GM19099 (cell line): ENCODE results near the gene KCNMA1.

Experiments used
- POLR2A ChIP-seq: IDR thresholded peaks from 3 replicates; pipeline ENCODE4 v1.6.1; 2011; ENCODE audit warnings: low read depth; ENCODE audit not compliant: insufficient read length; ENCODE audit errors: extremely low read depth

Gene KCNMA1

GRCh38 chr10:77641344-77641743 lies 3.7 kb upstream of the KCNMA1 start:
- TF ChIP-seq POLR2A, result no peak

DNA sequence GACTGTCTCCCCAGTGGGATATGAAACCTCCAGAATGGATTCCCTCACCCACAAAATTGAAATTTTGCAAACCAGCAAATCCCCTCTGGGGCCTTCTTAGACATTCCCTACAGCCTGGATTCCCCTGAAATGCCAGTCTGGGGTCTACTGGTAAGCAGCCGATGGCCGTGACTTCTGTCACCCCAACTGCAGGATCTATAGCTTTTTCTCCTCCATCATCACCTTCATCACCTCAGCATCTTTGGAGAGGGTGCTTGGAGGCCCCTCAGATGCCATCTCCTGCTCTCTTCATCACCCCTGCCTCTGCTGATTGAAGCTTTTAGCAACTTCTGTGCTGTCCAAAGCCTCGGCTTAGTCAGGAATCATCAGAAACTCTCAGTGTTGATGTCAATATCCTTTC lies 2.6 kb upstream of the KCNMA1 start:
- TF ChIP-seq POLR2A, result no peak

DNA sequence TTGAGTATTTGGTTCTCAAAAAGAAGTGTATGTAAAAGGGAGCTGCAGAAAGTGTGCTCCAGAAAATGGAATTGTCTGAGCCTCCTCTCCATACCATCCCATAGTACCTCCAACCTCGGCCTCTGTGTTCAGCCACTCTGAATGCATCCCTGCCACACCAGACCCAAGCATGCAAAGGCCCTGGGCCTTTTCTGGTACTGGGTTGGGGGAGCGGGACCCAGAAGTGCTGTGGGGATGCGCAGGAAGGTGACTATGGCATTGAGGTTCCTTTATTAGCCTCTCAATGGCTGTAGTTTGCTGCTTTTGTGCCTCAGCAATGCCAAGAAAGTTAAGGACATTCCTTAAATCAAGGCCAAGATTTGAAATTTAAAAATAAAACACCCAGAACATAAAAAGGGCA lies 2.1 kb upstream of the KCNMA1 start:
- TF ChIP-seq POLR2A, result no peak

DNA sequence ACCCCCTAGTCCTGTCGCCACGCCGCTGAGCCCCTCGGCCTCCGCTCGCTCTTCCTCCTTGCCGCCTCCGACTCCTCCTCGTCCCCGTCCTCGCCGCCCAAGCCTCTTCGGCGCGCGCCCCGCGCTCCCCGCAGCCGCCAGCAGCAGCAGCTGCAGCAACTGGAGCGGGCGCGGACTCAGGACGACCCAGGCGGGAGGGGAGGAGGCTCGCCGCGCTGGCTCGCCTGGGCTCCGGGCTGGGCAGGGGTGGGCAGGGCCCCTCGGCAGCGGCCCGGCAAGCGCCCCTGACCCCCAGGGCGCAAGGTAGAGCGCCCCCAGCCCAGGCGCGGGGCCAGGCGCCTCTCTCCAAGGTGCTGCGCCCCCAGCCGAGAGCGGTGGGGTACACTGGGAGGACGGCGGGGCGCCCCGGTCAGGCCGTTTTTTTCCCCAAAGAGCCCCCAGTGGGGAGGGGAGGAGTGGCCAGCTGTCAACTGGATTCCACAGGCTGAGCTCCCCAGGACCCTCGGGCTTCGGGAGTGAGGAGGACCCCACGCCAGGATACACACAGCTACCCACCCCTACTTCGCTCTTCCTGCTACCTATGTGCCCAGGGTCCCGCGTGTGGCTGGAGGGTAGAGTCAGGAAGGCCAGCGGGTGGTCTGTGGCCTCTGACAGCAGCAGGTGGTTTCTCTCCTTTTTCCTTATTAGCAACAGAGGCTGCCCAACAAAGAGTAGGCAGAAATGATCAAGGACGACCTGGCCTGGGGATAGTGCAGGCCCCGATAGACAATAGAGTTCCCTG lies 903 bp upstream of the KCNMA1 start:
- no peak for TF ChIP-seq POLR2A

GRCh38 chr10:77636967-77637531 lies 559 bp downstream of the KCNMA1 start:
- TF ChIP-seq POLR2A, result no peak

DNA sequence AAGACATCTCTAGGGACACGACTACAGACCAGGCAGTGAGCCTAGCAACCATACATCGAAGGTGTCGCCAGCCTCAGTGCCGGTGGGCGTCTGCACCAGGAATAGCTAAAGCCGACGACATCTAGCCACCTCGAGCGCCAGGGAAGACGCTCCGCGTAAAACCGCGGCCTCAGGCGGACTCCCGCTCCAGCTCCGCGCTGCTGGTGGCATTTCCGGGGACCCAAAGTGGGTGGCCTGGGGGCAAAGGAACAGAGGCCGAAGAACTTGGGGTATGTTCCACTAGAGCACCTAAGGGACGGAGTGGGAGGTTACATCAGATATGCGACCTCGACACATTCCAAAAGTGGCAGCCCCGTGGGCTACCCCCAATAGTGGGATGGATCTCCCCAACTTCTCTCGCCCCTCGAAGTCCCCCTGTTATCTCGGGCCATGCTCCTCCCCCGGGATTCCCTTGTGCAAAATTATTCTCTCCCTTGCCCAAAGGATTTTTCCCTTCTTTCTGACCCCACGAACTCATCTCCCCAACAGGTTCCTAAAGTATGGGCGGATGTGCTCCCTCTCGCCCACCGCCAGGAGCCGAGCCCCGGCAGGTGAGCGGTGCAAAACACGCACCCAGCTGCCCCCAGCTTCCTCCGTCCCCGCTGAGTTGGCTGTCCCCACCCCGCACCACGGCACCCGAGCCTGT lies 1.2 kb downstream of the KCNMA1 start:
- TF ChIP-seq POLR2A, result no peak

- no peak for TF ChIP-seq POLR2A
Measured at GRCh38 chr10:77635402-77636227, 2.0 kb downstream of the KCNMA1 start.

GRCh38 chr10:77634939-77635338 lies 2.7 kb downstream of the KCNMA1 start:
- TF ChIP-seq POLR2A, result no peak

GRCh38 chr10:77633376-77633775 lies 4.2 kb downstream of the KCNMA1 start:
- TF ChIP-seq POLR2A, result no peak

DNA sequence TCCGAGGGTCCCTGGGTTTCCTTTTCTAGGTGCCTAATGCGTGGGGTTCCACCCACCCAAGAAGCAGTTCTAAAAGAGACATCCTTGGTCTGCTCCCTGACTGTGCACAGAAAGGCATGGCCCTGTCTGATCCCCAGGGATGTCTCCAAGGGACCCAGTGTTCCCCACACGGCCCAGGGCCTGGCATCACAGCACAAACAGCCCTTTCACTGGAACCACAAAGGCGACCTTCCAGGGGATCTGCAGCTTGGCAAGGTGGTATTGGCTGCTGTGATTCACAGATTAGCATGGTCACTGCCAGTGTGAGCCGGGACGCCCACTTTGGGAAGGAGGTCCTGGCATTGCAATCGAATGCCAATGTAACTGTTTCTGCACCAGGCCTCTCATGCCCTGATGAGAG lies 6.4 kb downstream of the KCNMA1 start:
- no peak for TF ChIP-seq POLR2A

GRCh38 chr10:77630507-77630848 lies 7.1 kb downstream of the KCNMA1 start:
- TF ChIP-seq POLR2A, result no peak

DNA sequence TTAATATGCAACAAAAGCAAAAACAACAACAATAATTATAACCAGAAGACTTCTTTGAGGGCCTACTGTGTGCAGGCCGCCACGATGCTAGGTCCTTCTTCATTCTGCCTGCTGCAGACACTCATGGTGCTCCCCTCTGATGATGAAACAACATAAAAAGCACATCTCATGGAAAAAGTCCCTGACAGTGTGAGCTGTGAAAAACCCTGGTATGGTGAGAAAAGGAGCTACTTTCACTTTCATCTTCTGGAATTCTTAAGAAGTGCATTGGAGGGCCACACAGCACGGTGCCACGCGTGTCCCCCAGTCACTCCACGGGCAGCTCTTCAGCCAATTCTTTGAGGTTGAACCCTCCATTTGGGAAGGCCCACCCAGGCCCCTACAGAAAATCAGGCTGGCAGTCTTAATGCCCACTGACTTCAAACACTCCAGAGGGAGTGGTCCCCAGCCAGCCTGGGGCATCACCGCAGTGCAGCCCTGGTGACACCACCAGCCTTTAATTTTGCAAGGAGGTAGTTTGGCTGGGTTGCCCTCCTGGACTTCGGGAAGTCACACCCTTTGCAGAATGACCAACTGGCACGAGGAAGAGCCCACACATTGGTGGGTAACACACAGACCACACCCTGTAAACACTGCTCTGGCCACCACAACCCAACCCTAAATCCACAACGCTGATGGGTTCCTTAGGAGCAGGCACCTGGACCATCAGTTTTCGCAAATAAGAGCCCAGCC lies 7.7 kb downstream of the KCNMA1 start:
- TF ChIP-seq POLR2A, result no peak

- TF ChIP-seq POLR2A, result no peak
Measured at GRCh38 chr10:77628906-77629730, 8.5 kb downstream of the KCNMA1 start.
